ENCODE measurements around the gene SCAANT1. TPM values are rescaled to one million over a fixed set of nuclear protein-coding genes. Genes with fewer than 3 reads are reported as not detected.
A peak's percentile ranks its signal among the peaks of the same experiment; 100 is the strongest.

SCAANT1 gene
- total RNA-seq, 1 donor from 2014 or later: not detected

DNA sequence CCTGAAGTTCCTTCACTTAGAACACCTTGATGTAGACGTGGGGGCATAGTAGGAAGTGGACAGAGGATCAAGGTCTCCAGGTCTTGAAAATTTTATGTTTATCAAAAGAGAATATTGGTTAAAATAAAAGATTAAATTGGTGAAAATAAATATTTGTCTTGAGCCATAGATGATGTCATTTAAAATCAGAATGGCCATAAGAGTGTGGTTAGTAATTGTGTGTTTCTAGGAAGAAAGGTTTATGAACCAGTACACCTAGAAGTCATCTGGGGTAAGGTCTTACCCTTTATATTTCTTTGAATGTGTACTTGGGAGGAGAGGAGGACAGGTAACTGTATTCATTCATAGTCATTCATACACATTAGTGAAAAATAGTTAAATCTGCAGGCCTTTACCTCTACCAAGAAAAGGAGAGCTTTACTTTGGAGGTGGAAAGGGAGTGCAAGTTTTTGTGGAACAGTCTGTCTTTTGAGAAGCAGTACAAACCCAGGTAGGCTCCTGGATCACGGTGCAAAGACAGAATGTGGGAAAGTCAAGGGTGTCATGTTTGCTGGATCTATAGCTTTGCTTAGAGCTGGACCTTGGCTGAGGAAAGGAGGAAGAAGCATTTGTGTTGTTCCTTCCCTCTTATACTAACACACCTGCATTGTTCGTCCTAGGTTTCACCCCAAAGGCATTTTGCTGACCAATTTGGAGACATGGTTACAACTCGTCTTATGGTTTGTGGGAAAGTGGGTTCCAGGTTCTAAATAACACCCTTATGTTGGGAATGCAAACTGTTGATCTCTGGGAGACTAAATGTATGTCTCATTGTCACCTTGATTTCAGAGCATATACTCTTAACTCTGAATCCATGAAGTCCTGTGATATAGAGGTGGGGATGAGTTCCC lies 6.2 kb downstream of the SCAANT1 start:
- no peak for DNase-seq (ENCODE audit: low read depth, low spot score)

GRCh38 chr3:63900459-63900858 lies 11.7 kb downstream of the SCAANT1 start:
- peak; percentile 85 for DNase-seq (ENCODE audit: low read depth, low spot score)

- no peak for DNase-seq (ENCODE audit: low read depth, low spot score)
Measured at GRCh38 chr3:63900010-63900409, 12.2 kb downstream of the SCAANT1 start.

GRCh38 chr3:63896332-63897030 lies 15.7 kb downstream of the SCAANT1 start:
- no peak for DNase-seq (ENCODE audit: low read depth, low spot score)

GRCh38 chr3:63895422-63896189 lies 16.6 kb downstream of the SCAANT1 start:
- DNase-seq (ENCODE audit: low read depth, low spot score): no peak

- no peak for DNase-seq (ENCODE audit: low read depth, low spot score)
Measured at GRCh38 chr3:63892773-63893352, 19.3 kb downstream of the SCAANT1 start.

- DNase-seq (ENCODE audit: low read depth, low spot score): no peak
Measured at GRCh38 chr3:63891518-63891917, 20.7 kb downstream of the SCAANT1 start.

- no peak for DNase-seq (ENCODE audit: low read depth, low spot score)
Measured at GRCh38 chr3:63886858-63887257, 25.3 kb downstream of the SCAANT1 start.

GRCh38 chr3:63880653-63881052 lies 31.5 kb downstream of the SCAANT1 start:
- DNase-seq (ENCODE audit: low read depth, low spot score): no peak

GRCh38 chr3:63878394-63879060 lies 33.7 kb downstream of the SCAANT1 start:
- no peak for DNase-seq (ENCODE audit: low read depth, low spot score)

DNA sequence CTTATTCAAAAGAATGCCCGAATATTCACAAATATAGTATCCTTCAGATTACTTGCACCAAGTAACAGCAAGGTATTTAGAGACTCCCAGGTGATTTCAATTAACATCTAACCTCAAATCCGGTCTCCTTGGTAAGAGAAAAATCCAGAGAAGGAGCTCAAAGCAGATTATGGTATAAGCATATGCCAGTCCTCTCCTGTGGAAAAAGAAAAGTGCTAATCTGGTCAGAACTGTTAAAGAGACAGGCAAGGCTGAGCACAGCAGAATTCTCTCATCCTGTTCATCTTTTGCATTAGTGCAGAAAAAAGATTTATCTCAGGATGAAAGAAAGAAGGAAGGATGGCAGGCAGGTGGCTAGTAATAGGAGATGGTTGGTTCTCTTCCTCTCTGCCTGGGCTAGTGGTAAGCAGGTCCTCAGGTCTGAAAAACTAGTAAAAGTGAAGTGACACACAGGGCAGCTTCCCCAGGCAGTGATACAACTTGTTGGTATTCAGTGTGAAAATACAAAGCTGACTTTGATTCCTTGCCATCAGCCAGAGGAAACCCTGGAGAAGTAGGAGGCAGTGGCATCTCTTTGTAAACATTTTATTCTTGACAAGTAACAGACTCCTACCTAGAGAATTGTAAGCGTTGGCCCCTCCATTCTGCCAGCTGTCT lies 34.3 kb downstream of the SCAANT1 start:
- no peak for DNase-seq (ENCODE audit: low read depth, low spot score)

DNA sequence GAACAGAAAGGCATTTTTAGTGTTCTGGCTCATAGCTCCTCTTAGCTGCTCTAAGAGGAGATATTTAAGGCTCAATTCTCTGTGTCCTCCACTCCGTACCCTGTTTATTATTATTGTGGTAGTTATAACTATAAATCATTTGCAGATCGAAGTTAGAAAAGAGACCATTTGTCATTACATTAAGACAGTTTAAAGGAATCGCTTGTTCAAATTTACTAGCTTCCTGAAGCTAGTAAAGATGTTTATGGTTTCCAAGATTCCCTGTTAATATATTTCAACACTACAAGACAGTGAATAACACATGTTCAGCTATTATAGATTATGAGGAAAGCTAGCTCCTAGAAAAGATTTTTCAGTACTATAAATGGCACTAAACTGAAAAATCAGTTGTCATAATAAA lies 35.9 kb downstream of the SCAANT1 start:
- DNase-seq (ENCODE audit: low read depth, low spot score): no peak

DNA sequence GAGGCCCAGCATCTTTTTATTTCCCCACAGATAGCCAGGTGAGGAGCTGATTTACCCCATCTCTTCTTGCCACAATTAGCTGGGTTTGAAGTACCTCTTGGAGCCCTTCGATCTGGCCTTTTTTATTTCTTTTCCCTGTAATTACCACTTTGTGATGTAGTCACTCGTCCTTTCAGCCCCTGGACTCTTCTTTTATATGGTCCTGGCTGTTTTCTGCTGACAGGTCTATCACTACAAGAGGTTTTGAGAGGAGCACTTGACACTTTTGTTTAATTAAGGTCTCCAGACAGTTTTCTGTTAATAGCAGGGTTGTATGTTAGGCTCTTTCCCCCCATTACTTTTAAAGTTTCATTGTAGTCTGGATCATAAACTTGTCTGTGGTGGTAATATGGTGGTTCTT lies 36.7 kb downstream of the SCAANT1 start:
- DNase-seq (ENCODE audit: low read depth, low spot score): no peak

GRCh38 chr3:63874769-63875168 lies 37.4 kb downstream of the SCAANT1 start:
- no peak for DNase-seq (ENCODE audit: low read depth, low spot score)

- DNase-seq (ENCODE audit: low read depth, low spot score): no peak
Measured at GRCh38 chr3:63872135-63872924, 39.9 kb downstream of the SCAANT1 start.

DNA sequence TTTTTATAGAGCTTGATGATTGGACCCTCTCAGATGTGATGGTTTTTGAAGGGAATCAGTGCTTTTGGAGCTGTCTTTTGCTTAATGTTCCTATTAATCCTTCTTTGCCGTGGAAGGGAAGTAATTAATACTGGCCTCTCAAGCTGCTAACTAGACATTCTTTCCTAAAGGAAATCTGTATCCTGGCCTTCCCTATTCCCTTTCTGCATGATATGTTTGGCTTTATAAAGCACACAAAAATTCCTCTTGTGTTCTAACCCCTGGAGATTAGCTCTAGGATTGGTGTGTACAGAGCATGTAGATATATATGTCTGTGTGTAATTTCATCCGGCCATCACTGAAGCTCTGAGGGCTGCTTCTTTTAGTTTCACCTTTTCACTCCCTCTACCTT lies 41.6 kb downstream of the SCAANT1 start:
- DNase-seq (ENCODE audit: low read depth, low spot score): no peak

- DNase-seq (ENCODE audit: low read depth, low spot score): no peak
Measured at GRCh38 chr3:63869940-63870614, 42.1 kb downstream of the SCAANT1 start.

DNA sequence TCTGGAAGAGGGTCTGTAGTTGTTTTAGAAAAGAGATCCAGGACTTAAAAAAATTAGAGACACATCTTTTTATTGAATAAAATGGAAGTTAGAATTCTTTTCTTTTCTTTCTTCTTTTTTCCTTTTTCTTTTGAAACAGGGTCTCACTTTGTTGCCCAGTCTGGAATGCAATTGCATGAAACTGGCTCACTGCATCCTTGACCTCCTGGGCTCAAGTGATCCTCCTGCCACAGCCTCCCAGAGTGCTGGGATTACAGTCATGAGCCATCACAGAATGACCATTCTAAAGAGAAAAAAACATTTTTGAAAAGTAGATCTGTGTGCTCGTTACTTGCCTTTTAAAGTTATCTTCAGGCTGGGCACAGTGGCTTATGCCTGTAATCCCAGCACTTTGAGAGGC lies 45.0 kb downstream of the SCAANT1 start:
- no peak for DNase-seq (ENCODE audit: low read depth, low spot score)

GRCh38 chr3:63864965-63865327 lies 47.2 kb downstream of the SCAANT1 start:
- DNase-seq (ENCODE audit: low read depth, low spot score): no peak

Data from pulmonary artery endothelial cell (primary cell).